Measurements from ENCODE around the gene CDC20B. TPM values are rescaled to one million over a fixed set of nuclear protein-coding genes. Genes with fewer than 3 reads are reported as not detected.

Gene CDC20B
- total RNA-seq, 1 donor from 2014 or later, result under 0.01 TPM

Other genes with a start within 250 kb of the CDC20B start
- gene ESM1, start 187.6 kb downstream of the CDC20B start, total RNA-seq, result 141 and 157 TPM in 2 replicates
- not detected in 2 replicates for gene GZMK, start 148.9 kb downstream of the CDC20B start, total RNA-seq
- gene GZMA, start 70.5 kb downstream of the CDC20B start, total RNA-seq, result 0.22 TPM in 1 of 2 replicates, not detected in the other
- gene GPX8, start 13.0 kb downstream of the CDC20B start, total RNA-seq, result 2.0 and 22.2 TPM in 2 replicates
- gene MCIDAS, start 54.1 kb upstream of the CDC20B start, total RNA-seq, result not detected in 2 replicates
- not detected in 2 replicates for gene CCNO, start 60.4 kb upstream of the CDC20B start, total RNA-seq
- 15.5 and 16.5 TPM in 2 replicates for gene DHX29, start 134.5 kb upstream of the CDC20B start, total RNA-seq
- gene MTREX, start 134.8 kb upstream of the CDC20B start, total RNA-seq, result 39.2 and 46.2 TPM in 2 replicates